Right kidney (tissue), 1 donor: Measurements from ENCODE around the gene LMAN1L.

ENCODE experiments used
- DNase-seq: peaks from one replicate; pipeline ENCODE4 v3.0.0-alpha.2; 2016

Gene LMAN1L

GRCh38 chr15:74817370-74817737, 4.7 kb downstream of the LMAN1L start:
- no peak for DNase-seq

- DNase-seq: no peak
Observed at GRCh38 chr15:74820056-74820455, 7.4 kb downstream of the LMAN1L start.

DNA sequence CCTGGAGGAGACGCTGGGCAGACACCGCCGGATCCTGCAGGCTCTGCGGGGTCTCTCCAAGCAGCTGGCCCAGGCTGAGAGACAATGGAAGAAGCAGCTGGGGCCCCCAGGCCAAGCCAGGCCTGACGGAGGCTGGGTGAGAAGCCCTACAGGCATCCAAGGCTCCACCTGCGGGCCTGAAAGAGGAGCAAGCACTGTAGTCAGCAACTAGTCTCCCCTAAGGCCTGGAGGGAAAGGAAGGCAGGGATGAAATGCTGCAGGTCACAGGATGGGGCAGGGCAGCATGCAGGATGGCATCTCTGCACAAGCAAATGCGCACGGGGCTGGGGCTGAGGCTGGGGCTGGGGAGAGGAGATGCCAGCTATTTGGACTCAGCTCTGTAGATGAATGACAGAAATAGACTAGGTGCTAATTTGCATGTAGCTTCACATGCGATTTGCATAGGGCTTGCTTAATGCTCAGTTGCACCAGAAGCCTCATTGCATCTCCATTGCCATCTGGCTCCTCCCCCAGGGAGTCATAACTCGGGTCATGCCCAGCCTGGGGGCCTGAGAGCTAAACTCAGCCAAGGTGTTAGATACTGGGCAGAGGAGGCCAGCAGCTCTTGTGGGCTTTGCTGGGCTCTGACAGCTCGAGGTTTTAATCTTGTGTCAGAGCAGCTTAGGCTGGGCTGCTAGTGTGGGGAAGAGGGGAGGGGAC, 8.6 kb downstream of the LMAN1L start:
- DNase-seq: no peak

DNA sequence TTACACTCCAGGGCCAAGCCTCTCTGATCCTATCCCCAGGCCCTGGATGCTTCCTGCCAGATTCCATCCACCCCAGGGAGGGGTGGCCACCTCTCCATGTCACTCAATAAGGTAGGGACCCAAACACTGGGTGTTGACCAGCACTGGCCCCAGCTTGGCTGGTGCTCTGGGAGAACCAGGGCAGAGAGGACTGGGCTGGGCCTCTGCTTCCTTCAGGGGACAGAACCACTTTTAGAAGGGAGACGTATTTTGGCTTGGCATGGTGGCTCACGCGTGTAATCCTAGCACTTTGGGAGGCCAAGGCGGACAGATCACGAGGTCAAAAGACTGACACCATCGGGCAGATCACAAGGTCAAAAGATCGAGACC, 9.1 kb downstream of the LMAN1L start:
- DNase-seq: no peak

DNA sequence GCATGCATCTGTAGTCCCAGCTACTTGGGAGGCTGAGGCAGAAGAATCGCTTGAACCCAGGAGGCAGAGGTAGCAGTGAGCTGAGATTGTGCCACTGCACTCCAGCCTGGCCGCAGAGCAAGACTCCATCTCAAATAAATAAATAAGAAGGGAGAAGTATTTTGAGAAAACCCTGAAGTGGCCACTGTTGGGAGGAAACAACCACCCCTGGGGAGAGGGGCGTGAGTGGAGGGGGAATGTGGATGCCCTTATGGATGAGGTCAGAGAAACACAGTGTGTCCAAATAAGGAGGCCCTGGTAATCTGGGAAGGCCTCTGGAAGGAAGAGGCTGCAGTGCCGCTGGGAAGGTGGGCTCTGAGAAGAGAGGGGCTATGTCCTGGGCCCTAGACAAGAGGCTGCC, 9.6 kb downstream of the LMAN1L start:
- no peak for DNase-seq

DNA sequence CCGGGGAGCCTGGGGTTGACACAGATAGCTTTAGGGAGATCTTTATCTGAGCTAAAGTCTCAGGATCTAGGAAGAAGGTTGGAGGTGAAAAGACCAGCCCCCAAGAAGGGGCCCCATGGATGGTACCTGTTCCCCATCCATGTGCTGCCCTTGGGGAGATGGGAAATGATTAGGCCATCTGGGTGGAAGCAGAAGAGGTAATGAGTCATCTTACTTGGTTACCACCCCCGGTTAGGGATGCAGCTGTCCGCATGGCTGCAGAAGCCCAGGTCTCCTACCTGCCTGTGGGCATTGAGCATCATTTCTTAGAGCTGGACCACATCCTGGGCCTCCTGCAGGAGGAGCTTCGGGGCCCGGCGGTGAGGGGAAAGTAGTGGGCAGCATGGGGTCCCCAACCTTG, 10.7 kb downstream of the LMAN1L start:
- DNase-seq: no peak

GRCh38 chr15:74824976-74825375, 12.3 kb downstream of the LMAN1L start:
- DNase-seq: no peak

DNA sequence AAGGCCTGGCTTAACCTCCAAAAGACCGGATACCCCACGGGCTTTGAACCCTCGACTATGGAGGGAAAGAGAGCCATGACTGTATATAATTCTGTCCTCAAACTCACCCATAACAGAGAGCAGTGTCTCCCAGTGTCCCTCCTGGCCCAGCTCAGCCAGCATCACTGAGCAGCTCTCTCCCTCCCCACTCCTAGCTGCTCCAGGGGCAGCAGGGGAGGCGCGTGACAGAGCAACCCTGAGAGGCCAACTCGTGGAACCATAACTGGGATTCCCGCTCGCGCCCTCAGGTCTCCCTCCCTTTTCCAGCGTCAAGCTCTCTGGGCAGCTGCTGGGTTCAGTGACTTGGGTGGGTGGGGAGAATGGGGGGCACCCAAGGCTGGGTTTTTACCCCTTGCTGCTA, 13.2 kb downstream of the LMAN1L start:
- no peak for DNase-seq

- peak; percentile 55 for DNase-seq
Observed at GRCh38 chr15:74826364-74826819, 13.8 kb downstream of the LMAN1L start, which contains the start of gene CPLX3. Gene CPLX3 (plus strand): TSS chr15:74826627. CDS start chr15:74826704, 77 bp downstream.

DNA sequence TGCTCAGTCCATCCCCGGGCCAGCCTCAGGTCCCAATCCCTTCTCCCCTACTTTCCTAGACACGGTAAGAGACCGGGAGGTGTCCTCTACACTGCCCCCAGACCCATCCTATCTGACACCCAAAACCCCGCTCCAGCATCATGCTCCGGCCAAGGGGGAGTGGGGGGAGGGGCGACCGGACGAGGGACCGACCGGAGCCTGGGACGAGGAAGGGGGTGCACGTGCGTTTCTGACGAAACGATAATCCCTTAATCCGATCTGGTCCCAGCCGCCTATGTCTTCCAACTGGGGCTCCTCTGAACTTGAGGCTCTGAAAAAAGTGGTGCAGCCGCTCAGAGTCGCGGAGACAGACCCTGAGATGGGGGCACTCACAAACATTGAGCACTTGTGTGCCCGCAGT, 14.3 kb downstream of the LMAN1L start:
- DNase-seq: no peak

DNA sequence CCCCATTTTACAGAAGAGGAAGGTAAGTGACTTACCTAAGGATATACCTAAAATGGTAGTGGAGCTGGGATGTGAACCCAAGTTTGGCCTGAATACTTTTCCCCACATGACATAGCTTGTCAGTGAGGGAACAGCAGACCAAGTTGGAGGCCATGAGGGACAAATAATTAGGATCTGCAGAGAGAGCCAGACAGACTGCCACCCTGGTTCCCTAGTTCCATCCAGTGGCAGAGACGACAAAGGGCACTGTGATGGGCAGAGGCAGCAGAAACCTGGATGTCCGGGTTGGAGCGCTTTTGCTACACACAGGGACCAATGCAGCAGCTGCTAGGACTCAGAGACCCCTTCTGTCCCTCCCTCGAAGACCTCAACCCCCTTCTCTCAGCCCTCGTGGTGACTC, 15.0 kb downstream of the LMAN1L start:
- DNase-seq: no peak

- no peak for DNase-seq
Observed at GRCh38 chr15:74828835-74829234, 16.2 kb downstream of the LMAN1L start.

DNA sequence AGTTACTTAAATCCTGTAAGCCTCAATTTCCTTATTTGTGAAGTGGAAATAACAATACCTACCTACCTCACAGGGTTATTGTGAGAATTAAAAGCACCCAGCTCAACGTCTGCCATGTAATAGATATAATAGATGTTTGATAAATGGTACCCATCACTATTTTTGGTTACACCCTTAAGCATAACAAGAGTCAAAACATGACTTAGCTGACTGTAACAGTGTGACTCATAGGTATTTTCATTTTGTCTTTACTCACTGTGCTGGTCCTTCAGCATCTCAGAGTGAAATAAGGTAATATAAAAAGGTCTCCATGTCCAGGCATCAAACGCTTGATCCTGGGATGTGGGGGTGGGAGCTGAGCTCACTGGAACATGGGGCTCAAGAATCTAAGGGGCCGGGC, 16.9 kb downstream of the LMAN1L start:
- DNase-seq: no peak

GRCh38 chr15:74829991-74830390, 17.4 kb downstream of the LMAN1L start:
- no peak for DNase-seq

DNA sequence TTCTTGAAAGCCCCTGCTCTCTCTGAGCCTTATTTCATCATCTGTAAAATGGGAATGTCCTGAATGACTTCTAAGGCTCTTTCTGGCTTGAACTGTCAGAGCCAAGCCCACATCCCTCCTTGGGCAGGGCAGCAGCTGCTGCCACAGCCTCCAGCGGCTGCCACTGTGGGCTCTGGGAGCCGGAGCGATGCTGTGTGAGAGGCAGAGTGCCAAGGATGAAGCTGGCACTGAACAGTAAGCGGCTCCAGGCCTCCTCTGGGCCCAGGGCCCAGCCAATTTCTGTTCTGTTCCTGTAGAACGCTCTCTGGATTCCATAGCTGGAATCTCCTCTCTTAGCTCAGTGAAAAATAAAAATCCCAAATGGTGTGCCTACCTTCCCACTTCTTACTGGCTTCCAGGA, 18.2 kb downstream of the LMAN1L start:
- DNase-seq: no peak

DNA sequence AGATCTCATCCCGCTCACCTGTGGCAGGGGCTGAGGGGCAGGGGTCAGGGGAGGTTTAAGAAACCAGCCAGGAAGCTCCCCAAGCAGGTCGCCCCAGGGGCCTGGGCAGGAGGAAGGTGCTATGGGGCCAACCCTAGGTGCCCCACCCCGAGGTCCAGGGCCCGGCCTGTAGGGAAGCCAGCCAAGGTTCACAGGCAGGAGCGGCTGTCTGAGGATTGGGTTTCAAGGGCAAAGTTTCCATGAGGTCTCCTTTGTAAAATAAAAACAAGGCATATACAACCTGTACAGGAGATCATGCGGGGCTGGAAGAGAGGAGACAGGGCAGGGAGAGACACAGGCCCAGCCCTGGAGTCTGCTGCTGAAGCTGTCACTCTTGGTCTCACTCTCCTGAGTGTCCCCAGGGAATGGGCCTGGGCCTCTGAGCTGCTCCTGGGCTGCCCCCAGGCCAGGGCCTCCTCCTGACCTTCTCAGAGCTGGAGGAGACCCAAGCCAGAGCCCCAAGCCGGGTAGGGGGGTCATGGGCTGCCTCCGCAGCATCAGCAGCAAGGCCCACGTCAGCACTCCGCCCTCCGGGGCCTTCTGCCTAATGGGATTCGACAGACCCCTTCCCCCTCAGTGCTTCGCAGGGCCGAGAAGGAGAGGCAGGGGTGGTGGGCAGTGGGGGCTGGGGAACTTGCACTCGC, 19.3 kb downstream of the LMAN1L start:
- DNase-seq: no peak

- no peak for DNase-seq
Observed at GRCh38 chr15:74832826-74833225, 20.2 kb downstream of the LMAN1L start.

DNA sequence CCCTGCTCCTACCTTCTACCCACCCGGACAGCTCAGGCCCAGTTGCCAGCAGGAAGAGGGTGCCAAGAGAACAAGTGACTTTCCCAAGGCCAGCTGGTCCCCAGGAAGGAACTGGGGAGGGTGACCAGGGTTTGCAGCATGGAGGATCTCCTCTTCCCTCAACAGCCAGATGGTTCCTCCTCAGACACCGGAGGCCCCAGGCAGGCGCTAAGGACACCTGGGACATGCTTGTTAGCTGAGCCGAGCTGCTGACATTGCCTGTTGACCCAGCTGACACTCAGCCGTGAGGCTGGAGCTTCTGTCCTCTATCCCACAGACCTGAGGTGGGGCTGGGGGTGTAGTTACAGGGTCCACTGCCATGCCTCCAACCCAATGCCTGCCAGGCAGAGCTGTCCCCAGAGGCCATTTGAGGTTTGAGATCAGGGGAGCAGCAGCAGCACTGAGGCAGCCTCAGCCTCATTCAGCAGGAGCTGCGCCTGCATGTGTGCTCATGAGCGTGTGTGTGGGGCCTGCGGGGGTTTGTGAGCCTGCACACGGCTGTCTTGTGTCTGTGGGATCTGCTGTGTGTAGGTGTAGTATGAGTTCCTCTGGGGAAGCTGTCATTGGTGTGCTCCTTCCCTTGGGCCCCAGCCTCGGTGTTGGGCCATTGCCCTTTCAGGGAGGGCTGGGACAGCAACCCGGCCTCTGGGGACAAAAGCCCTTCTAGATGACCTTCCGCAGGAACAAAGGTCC, 20.9 kb downstream of the LMAN1L start:
- no peak for DNase-seq

GRCh38 chr15:74835312-74835823, 22.7 kb downstream of the LMAN1L start:
- DNase-seq: no peak

DNA sequence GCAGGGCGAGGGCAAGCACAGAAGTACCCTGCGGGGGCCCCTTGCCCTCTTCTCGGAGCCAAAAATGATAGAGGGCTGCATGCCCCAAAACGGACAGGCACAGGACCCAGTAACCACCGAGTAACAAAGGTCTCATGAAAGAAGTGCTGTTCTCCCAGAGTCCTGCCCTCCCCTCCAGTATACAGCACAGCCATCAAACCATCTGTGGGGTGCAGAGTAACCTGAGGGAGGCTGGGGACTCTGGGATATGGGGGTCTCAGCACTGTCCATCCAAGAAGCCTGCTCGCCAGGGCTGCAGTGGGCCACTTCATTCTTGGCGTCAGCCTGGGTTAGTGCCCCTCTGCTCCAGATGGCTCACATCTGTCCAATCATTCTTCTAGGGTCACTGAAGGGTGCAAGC, 24.2 kb downstream of the LMAN1L start:
- DNase-seq: no peak

DNA sequence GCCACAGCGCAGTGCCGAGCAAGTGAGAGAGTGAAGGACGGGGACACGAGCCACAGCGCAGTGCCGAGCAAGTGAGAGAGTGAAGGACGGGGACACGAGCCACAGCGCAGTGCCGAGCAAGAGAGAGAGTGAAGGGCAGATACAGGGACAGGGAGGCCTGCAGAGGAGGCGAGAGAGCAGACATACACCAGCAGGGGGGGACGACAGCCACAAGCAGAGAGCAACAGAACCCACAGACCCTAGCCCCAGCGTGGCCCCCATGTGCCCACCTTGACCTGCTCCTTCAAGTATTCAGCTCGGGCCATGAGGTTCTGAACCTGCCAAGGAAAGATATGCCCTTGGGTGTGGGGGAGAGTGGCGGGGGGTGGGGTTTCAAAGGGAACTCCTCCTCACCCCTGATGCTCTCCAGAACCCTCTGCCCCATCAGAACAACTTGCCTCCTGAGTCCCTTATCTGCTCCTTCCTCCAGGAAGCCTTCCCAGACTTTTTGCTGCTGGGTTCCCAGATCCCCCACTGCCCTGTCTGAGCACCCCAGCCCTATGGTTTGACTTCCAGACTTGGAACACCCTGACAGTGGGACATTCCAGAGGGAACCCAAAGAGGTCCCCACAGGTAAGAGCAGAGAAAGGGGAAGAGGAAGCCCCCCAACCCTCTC, 25.0 kb downstream of the LMAN1L start:
- DNase-seq: no peak

- DNase-seq: no peak
Observed at GRCh38 chr15:74838137-74838516, 25.5 kb downstream of the LMAN1L start.
